ENCODE results near the gene DENND4C.
"Not testable (repeated sequence)": the region's sequence is repeated elsewhere in the genome, so short reads cannot be mapped to it uniquely, and the experiment has no call there.

The DENND4C gene

GRCh38 chr9:19379697-19380046, 149.2 kb downstream of the DENND4C start:
- Mint-ChIP-seq H3K4me1 (ENCODE audit: low read depth) (peaks cover 43% of the 10 kb centered on the region), H3K4me3 (peak overlapping the region; percentile 100), H3K27ac (peak overlapping the region; percentile 100), H3K27me3 (no peaks in the 10 kb centered on the region), H3K9me3 (no peaks in the 10 kb centered on the region), H3K36me3 (ENCODE audit: low read depth) (peaks cover 68% of the 10 kb centered on the region)
- no peak for DNase-seq

- Mint-ChIP-seq H3K4me1 (ENCODE audit: low read depth) (peaks cover 39% of the 10 kb centered on the region), H3K27me3 (no peaks in the 10 kb centered on the region), H3K36me3 (ENCODE audit: low read depth) (peaks cover 57% of the 10 kb centered on the region), H3K27ac (peak overlapping the region; percentile 100), H3K4me3 (peak overlapping the region; percentile 100), H3K9me3 (no peaks in the 10 kb centered on the region)
- no peak for DNase-seq
Measured at GRCh38 chr9:19380826-19381075, 150.3 kb downstream of the DENND4C start.

- no peak overlapping the region for H3K27ac Mint-ChIP-seq
Measured at GRCh38 chr9:19381656-19382055, 151.2 kb downstream of the DENND4C start.

GRCh38 chr9:19385212-19385611, 154.7 kb downstream of the DENND4C start:
- H3K27ac Mint-ChIP-seq, DNase-seq, H3K4me3 Mint-ChIP-seq, H3K9me3 Mint-ChIP-seq: not testable (repeated sequence)
- Mint-ChIP-seq H3K36me3 (ENCODE audit: low read depth) (peaks cover 12% of the 10 kb centered on the region), H3K4me1 (ENCODE audit: low read depth) (peaks cover 17% of the 10 kb centered on the region), H3K27me3 (peaks cover 13% of the 10 kb centered on the region)

More at GRCh38 chr9:19381656-19382055, 151.2 kb downstream of the DENND4C start:
- Mint-ChIP-seq H3K36me3 (ENCODE audit: low read depth) (peaks cover 48% of the 10 kb centered on the region), H3K9me3 (no peaks in the 10 kb centered on the region), H3K4me1 (ENCODE audit: low read depth) (peaks cover 31% of the 10 kb centered on the region), H3K27me3 (no peaks in the 10 kb centered on the region), H3K4me3 (peak overlapping the region; percentile 100)
- DNase-seq, result no peak

- DNase-seq, result no peak
- H3K9me3 Mint-ChIP-seq, result no peaks in the 10 kb centered on the region
- H3K27me3 Mint-ChIP-seq, result peaks cover 13% of the 10 kb centered on the region
- H3K4me3 Mint-ChIP-seq, result no peak overlapping the region
- no peak overlapping the region for H3K27ac Mint-ChIP-seq
- H3K36me3 Mint-ChIP-seq (ENCODE audit: low read depth), result peaks cover 5% of the 10 kb centered on the region
- H3K4me1 Mint-ChIP-seq (ENCODE audit: low read depth), result peaks cover 13% of the 10 kb centered on the region
Measured at GRCh38 chr9:19385786-19386501, 155.5 kb downstream of the DENND4C start.

- DNase-seq, result no peak
- Mint-ChIP-seq H3K27ac (no peak overlapping the region), H3K4me1 (ENCODE audit: low read depth) (peaks cover 8% of the 10 kb centered on the region), H3K9me3 (no peaks in the 10 kb centered on the region), H3K4me3 (no peak overlapping the region), H3K27me3 (peaks cover 13% of the 10 kb centered on the region), H3K36me3 (ENCODE audit: low read depth) (no peaks in the 10 kb centered on the region)
Measured at GRCh38 chr9:19386502-19387044, 156.1 kb downstream of the DENND4C start.

GRCh38 chr9:19387317-19387716, 156.8 kb downstream of the DENND4C start:
- no peak overlapping the region for H3K27ac Mint-ChIP-seq
- peaks cover 2% of the 10 kb centered on the region for H3K4me1 Mint-ChIP-seq (ENCODE audit: low read depth)
- H3K36me3 Mint-ChIP-seq (ENCODE audit: low read depth), result no peaks in the 10 kb centered on the region
- H3K9me3 Mint-ChIP-seq, result no peaks in the 10 kb centered on the region
- no peak for DNase-seq
- no peak overlapping the region for H3K4me3 Mint-ChIP-seq
- H3K27me3 Mint-ChIP-seq, result peaks cover 13% of the 10 kb centered on the region

- H3K4me1 Mint-ChIP-seq (ENCODE audit: low read depth); H3K36me3 Mint-ChIP-seq (ENCODE audit: low read depth); H3K9me3 Mint-ChIP-seq; H3K4me3 Mint-ChIP-seq; H3K27ac Mint-ChIP-seq; DNase-seq: not testable (repeated sequence)
- H3K27me3 Mint-ChIP-seq, result peaks cover 13% of the 10 kb centered on the region
Measured at GRCh38 chr9:19389539-19389938, 159.0 kb downstream of the DENND4C start.

GRCh38 chr9:19397845-19398244, 167.4 kb downstream of the DENND4C start:
- H3K27me3 Mint-ChIP-seq, result no peaks in the 10 kb centered on the region
- H3K4me1 Mint-ChIP-seq (ENCODE audit: low read depth), result no peaks in the 10 kb centered on the region
- no peak for DNase-seq
- no peak overlapping the region for H3K4me3 Mint-ChIP-seq
- H3K9me3 Mint-ChIP-seq, result no peaks in the 10 kb centered on the region
- H3K27ac Mint-ChIP-seq, result no peak overlapping the region
- H3K36me3 Mint-ChIP-seq (ENCODE audit: low read depth), result no peaks in the 10 kb centered on the region

GRCh38 chr9:19403231-19403630, 172.7 kb downstream of the DENND4C start:
- not testable (repeated sequence) for H3K4me3 Mint-ChIP-seq; H3K4me1 Mint-ChIP-seq (ENCODE audit: low read depth); DNase-seq; H3K36me3 Mint-ChIP-seq (ENCODE audit: low read depth); H3K27me3 Mint-ChIP-seq; H3K9me3 Mint-ChIP-seq; H3K27ac Mint-ChIP-seq

- DNase-seq, result no peak
- Mint-ChIP-seq H3K27ac (no peak overlapping the region), H3K27me3 (no peaks in the 10 kb centered on the region), H3K4me3 (no peak overlapping the region), H3K4me1 (ENCODE audit: low read depth) (peaks cover 8% of the 10 kb centered on the region), H3K9me3 (no peaks in the 10 kb centered on the region), H3K36me3 (ENCODE audit: low read depth) (peaks cover 3% of the 10 kb centered on the region)
Measured at GRCh38 chr9:19404283-19405075, 174.0 kb downstream of the DENND4C start.

GRCh38 chr9:19405771-19406170, 175.3 kb downstream of the DENND4C start:
- Mint-ChIP-seq H3K9me3 (no peaks in the 10 kb centered on the region), H3K36me3 (ENCODE audit: low read depth) (peaks cover 3% of the 10 kb centered on the region), H3K4me1 (ENCODE audit: low read depth) (peaks cover 17% of the 10 kb centered on the region), H3K27me3 (no peaks in the 10 kb centered on the region), H3K4me3 (no peak overlapping the region), H3K27ac (no peak overlapping the region)
- DNase-seq, result no peak

- Mint-ChIP-seq H3K9me3 (no peaks in the 10 kb centered on the region), H3K27ac (no peak overlapping the region), H3K4me3 (peak overlapping the region; percentile 87), H3K27me3 (no peaks in the 10 kb centered on the region), H3K4me1 (ENCODE audit: low read depth) (peaks cover 20% of the 10 kb centered on the region), H3K36me3 (ENCODE audit: low read depth) (peaks cover 3% of the 10 kb centered on the region)
- no peak for DNase-seq
Measured at GRCh38 chr9:19408316-19408692, 177.8 kb downstream of the DENND4C start.

- peak; percentile 99 for DNase-seq
- peaks cover 3% of the 10 kb centered on the region for H3K36me3 Mint-ChIP-seq (ENCODE audit: low read depth)
- peak within 1 kb of the TSS; percentile 64 for H3K27ac Mint-ChIP-seq
- peak within 1 kb of the TSS; percentile 87 for H3K4me3 Mint-ChIP-seq
- H3K9me3 Mint-ChIP-seq, result no peaks in the 10 kb centered on the region
- peaks cover 20% of the 10 kb centered on the region for H3K4me1 Mint-ChIP-seq (ENCODE audit: low read depth)
- no peaks in the 10 kb centered on the region for H3K27me3 Mint-ChIP-seq
Measured at GRCh38 chr9:19408693-19409400, 178.4 kb downstream of the DENND4C start, which contains the start of gene ACER2. Gene ACER2 (plus strand): TSS chr9:19409009. CDS start chr9:19409085, 76 bp downstream.
